GM19463 (cell line): Measurements from ENCODE around the gene MOB3B.

Experiments used
- ATAC-seq: cut with Tn5 transposase; IDR thresholded peaks from one replicate; pipeline ENCODE4 v1.9.1; 2021; ENCODE audit warnings: mild to moderate bottlenecking, moderate library complexity; ENCODE audit not compliant: unreplicated experiment

MOB3B gene

DNA sequence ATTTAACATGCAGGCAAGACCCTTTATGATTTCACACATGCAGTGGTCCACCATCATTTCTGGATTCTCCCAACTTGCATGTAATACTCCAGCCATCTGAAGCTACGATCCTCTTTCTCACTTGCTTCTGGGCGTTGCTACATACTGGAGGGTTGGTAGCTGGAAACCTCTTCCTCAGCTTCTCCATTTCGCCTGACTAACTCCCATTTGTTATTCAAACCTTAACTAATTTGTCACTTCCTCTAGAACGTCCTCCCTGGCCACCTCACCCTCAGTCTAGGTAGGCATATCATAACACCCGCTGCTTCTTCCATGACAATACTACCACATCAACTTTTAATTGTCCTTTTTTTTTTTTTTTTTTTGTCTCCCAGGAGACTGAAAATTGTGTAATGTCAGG is 160.0 kb downstream of the MOB3B start:
- ATAC-seq, result no peak

DNA sequence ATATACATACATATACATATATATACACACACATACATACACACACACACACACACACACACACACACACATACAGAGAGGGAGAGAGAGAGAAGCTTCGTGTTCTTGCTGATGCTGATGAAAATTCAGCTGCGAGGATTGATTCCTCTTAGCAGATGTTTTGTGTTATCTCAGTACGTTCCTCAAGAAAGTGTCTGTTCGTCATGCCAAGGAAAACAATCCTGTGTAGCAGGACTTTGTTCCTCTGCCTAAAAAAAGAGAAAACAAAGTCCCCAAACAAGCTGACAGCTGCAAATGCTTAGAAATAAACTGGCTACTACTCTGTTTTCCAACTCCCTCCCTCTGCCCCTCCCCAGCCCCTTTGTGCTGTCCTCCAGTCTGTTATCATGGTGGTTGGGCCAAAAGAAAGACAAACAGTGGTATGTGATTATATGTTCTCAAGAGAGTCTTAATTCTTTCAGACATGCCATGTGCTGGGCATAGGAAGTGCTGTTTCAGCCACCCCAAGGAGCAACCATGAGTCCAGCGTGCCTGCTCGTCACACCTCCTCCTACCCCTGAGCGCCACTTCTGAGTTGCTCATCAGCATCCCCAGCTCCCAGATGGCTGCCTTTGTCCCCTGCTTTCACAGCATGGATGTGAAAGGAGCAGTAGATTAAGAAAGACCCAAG is 161.2 kb downstream of the MOB3B start:
- ATAC-seq, result no peak

DNA sequence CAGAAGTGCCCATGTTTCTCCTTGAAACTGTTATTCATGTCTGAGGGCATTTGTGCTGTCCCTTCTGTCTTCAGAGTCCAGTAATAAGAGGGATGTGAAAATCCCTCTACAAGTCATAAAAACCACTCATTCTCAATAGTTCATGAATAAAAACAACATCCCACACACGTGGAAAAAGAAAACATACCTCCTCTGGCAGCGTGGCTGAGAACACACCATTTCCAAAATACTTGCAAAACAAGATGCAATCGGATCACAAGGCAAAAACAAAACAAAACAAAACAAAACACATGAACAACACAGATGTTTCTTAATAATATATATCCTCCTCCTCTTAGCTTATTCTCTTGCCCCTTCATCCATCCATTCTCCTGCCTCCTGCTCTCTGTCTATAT is 161.7 kb downstream of the MOB3B start:
- no peak for ATAC-seq

DNA sequence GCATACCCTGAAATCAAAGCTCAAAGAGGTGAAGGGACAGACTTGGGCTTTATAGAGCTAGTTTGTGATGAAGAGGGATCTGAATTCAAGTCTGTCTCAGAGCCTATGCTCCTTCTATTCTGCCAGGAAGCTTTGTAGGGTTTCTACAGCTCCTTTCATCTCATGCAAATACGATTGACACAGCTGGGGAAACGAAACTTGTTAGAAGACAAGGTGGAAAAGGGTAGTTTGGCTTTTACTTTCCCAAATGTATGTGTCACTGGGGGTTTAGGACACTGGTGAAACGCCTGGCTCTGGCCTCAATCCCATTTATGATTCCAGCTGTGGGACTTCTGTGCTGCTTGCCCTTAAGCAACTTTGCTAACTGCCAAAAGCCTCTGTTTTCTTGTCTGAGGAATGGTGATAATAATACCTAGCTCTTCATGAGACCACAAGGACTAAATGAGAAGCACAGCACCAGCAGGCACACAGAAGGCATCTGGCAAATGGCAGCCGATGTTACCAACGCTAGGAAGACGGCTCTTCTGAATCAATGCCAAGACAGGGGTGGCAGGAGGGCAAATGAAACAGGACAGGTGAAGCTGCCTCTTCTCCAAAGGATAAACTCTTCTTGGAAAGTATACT is 162.3 kb downstream of the MOB3B start:
- ATAC-seq, result peak; percentile 58

DNA sequence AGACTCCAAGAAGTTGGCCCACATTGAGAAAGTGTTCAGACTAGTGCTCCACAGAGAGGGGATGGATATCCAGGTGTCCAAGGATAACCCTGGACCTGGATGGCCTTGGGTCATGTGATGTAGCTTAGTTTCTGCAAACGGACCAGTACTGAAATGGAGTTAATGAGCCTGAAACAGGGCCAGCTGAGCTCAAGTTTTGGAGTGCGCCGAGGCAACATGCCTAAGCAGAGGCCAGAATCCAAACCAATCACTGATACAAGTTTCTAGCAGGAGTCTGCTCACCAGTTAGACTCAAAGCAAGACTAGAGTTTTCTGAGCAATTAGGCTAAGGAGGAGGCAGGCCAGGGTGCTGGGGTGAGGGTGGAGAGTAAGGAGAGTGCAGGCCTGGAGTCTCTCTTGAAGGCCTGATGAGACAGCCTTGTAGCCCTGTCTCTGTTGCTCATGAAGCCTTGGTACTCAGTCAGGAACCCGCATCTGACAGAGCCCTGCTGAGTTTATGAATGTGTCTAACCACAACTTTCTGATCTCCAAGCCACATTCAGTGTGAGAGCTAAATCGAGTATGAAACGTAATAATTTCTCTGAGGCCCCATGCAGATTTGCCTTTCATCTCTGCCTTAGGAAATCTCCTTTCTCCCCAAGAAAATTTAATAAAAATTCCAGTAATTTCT is 163.8 kb downstream of the MOB3B start:
- ATAC-seq, result peak; percentile 73

DNA sequence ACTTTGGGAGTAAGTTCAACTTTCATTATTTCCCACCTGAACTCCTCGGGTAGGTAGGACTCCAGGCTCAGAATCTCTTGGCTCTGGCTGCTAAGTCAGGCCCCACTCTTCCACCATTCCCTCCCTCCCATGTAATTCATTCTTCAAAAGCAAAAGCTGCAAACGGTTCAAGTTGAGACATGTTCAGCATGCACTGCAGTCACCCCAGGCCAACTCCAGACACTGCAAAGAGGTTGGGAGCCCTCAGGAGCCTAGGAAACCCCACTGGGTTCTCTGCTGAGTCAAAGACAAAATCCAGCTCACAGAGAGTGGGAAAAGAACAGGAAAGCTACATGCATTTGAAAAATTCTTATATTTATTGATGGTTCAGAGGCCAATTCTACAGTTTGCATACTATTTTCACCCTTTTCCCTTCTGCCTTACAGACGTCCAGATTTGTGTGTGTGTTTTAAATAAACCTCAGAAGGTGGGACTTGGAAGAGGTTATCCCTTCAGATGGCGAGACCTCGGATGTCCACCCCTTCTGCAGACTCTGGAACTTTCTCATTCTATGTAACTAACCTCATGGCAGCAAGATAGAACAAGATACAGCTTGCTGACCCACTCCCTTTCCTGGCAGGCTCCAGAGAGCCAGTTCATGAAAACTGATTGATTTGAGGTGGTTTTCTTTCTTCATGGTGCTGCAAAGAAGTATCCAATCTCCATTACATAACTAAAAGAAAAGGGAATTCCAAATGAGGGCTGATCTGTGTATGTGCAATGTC is 167.0 kb downstream of the MOB3B start:
- no peak for ATAC-seq

DNA sequence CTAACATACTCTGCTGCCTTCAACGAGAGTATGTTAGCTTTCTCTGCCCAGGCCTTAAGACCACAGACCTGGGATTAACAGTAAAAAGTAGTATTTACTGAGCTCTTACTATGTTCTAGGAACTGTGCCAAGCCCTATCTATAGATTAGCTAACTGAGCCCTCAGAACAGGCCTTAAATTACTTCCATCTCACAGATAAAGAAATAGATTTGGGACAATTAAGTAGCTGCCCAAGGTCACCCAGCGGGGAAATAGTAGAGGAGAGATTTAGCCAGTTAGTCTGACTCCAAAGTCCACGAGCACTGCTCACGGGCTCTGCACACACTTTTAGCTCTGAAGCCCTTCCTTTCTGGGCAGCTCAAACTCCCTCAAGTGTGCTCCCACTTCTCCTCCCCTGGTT is 168.1 kb downstream of the MOB3B start:
- ATAC-seq, result no peak

DNA sequence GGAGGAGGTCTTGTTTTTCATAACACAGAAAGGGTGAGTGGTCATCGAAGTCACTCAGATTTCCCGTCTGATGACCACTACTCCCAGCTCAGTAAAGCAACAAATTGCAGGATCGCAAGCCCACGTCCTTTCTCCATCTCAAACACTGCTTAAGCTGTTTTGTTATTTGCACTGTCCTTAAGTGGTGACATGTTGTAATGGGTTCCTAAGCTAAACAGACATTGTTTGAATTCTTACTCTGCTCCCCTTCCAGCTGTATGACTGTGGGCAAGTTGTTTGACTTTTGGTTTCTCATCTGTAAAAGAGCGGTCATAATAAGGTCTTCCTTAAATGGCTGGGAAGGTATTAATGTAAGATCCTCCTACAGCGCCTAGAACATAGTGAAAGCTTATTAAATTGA is 169.9 kb downstream of the MOB3B start:
- no peak for ATAC-seq

DNA sequence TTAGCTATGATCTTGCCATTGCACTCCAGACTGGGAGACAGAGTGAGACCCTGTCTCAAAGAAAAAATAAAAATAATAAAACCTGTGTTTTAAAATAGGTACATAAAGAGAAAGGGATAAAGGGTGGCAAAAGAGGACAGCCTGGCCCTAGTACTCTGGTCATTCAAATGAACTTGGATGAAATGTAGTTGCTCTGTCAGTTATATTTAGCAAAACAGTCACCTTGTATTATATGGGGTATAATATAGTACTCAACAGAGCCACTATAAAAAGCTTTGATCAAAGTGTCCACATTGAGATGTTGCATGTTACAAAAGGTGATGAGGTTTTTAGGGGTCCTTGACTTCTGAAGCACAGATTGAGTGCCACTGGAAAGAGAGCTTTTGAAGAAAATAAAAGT is 171.6 kb downstream of the MOB3B start:
- no peak for ATAC-seq

DNA sequence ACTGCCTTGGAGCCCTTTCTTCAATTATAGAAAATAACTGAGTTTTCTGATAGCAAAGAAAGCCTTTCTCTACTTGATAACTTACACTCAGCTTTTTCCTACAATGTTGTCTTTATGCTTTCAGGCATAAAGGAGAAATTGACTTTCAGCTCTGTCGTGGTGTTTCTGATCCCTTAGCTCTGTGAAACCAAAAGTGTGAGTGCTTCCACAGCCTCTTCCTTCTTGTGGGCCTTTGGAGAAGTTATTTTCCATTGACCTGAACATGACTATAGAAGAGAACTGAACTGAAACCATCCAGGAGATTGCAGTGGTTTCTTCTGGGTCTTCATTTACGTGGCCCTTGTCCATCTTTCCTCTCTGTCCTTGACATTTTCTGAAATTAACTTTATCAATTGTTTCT is 173.2 kb downstream of the MOB3B start:
- ATAC-seq, result no peak

DNA sequence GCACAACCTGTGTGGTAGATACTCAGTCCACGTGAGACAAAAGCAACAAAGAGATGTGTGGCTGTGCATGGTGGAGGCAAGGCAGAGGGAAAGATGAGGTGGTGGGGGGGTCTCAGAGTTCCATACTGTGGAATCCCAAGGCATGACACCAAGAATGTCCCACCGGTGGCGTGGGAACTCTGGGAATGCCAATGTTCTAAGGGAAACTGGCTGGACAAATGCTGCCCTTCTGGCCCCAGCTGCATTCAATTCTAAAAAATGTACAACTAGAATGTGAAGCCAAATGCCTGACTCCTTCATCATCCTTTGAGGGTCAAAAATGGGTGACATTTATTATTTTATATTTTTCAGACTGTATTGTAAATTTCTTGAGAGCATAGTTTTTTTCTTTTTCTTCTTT is 174.4 kb downstream of the MOB3B start:
- no peak for ATAC-seq

DNA sequence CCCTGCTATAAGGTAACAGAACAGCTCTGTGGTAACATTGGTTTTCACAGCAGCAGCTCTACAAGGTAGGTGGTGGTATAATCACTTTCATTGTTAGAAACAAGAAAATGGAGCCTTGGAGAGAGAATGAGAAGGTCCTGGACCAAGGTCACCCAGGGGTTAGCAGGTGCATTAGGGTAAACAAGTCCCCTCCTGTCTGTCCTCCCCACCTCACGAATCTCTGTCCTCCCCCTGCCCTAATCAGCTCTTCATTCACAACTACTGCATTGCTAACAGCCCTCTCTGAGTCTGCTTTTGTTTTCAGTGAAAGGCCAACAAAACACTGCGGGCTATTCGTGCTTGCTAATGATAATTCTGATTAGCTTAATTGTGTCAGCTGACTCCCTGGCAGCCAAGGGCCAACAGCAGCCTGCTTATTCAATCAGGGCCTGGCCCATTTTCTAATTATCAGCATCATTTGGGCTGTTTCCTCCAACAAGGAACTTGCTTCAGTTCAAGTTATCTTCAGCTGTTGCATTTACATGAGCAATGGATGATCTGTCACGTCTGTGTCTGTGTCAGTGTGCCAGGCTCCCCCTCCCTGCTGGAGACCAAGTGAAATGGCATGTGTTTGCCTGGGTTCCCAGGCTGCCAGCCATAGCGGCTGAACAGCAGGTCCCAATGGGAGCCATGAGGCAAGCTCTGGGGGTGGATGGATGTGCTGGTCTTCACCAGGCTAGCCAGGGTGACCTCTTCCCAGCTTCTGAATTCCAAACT is 176.0 kb downstream of the MOB3B start:
- ATAC-seq, result peak; percentile 84

DNA sequence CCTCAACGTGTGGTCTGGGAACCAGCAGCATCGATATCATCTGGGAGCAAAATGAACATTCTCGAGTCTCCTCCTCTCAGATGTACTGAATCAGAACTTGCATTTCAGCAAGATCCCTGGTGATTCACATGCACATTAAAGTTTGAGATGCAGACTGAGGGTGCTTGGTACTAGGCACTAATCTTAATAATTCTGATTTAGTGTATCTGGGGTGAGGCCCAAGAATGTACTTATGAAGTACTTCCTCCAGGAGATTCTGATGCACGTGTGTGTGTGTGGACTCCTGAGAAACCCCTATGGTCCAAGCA is 176.5 kb downstream of the MOB3B start:
- ATAC-seq, result no peak

DNA sequence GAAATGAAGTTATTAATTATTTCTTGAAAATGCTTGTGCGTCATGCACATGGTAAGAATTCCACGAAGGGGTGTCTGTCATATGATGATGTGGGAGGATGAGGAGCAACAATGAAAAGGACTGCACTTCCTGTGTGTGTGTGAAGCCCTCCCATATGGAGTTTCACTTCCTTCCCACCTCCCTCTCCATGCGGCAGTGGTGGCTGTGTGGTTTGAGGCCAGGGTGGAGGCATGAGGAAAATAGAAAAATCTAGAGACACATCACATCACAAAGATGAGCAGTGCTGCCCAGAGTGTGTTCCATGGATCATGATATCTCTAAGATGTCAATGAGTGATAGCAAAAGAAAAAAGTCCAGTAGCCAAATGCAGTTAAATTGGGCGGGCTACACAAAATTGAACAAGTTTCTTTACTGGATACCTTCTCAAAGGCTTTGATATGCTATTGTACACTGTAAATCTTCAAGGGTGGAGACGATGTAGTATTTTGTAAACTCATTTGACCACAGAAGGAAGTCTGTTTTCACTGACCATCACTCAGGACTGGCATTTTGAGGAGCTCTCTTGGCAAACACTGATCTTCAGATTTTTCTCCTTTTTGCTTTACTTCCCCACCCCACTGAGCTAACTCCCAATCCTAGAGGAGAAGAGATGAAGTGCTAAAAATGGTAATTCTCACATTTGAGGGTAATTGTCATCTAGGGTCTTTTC is 177.0 kb downstream of the MOB3B start:
- no peak for ATAC-seq

DNA sequence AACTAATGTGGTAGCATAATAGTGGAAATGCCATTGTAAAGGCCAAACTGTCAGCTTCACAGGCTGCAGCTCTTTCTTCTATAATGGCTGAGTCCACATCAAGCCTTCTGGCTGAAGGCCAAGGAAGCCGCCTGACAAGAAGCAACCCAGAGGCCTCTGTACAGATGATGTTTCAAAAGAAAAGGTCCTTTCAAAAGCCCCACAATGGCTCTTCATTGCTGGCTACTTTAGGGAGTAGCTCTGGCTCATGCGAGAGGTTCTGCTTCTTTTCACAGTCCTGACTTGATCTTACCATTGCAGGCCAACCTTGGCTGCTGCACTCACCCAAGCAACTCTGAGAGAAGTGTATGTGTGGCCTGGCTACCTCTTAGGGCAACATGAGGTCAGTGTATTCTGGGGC is 178.2 kb downstream of the MOB3B start:
- no peak for ATAC-seq

DNA sequence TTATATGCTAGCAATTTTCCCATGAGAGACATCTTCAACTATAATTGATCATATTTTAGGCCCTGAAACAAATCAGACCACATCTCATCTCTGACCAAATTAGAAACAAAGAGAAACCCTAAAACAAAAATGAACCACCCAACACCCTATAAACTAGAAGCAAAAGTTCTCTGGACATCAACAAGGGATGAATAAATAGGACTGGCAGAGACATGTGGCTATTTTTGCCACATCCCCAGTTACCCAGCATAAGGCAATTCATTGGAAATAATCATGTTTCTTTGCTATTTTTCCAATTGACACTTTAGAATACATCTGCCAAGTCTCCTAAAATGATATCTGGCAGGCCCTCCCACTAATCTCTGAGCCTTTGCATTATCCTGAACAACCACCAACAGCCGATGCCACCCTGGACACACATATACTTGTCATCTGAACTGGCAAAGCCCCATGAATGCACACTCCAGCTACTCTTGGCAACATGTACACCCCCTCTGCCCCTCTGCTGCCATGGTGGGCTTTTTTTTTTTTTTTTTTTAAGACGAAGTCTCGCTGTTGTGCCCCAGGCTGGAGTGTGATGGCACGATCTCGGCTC is 179.1 kb downstream of the MOB3B start:
- ATAC-seq, result no peak

DNA sequence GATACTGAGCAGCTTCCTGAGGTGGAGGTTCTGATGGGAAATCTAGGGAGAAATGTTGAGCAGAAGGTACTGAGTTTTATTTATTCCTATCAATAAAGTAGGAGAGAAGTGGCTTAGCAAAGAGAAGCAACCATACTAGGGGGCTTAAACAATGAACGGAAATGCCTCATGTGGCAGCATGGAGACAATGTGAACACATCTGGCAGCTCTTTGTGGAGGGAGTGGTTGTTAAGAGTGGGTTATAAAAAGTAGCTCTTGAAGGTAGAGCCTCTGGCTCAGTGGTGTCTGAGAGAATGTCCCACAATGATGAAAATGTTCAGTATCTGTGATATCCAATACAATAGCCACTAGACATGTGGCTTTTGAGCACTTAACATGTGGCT is 179.9 kb downstream of the MOB3B start:
- no peak for ATAC-seq

DNA sequence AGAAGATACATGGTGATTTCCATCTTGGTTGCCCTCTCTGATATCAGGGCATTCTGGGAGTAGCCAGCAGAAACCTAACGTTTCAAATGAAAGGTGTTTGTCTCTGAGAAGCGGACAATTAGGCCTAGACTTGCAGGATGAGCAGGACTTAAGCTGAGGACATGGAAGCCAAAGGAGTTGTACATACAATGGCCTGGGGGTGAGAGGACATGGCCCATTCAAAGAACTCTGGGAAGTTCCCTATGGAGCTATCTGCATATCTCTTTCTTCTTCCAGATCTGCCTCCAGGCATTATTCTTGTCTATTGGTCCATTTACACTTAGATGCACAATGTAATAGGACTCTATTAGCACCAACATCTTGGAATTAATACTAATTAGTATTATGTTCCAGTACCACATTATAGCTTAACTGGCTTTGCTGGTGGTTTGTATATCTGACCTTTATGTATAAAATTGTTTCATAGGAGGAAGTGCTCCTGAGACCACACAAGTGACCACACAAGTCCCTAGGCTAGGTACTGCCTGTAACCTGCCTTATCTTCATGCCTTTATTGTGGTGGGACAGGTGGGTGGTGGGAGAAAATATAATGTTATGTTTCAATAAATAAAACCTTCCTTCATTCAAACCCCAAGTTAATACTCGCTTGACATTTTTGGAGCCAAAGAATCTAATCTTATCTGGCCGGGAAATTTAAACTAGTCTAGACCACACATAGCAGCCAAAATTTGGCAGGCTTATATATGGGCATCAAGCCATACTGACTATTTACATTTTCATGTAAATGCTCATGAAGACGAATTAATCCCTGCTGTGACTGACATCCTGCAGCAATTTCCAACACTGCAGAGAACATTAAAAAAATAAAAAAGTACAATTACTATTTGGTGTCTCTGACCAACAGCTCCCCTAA is 180.6 kb downstream of the MOB3B start:
- no peak for ATAC-seq

DNA sequence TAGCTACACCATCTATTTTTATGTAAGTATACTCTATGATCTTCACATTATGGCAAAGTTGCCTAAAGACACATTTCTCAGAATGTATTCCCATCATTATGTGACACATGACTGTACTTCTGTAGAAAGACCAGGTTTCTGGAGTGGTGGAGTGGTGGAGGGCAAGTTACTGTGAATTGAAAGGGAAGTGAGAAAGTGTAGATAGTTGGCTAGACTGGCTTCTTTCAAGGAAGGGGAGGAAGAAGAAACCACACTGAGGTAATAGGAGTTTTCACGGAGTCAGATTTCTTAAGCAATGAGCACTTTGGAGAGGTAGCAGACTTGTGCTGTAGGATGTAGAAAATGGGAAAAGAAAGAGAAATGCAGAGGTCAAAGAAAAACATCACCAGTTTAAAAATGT is 181.7 kb downstream of the MOB3B start:
- peak; percentile 30 for ATAC-seq
